Astrocyte (in vitro differentiated cells and primary cell): Measurements from ENCODE around the gene KIR3DL1. TPM values are rescaled to one million over a fixed set of nuclear protein-coding genes. Genes with fewer than 3 reads are reported as not detected.
"Not testable (repeated sequence)": the region's sequence is repeated elsewhere in the genome, so short reads cannot be mapped to it uniquely, and the experiment has no call there.

Experiments used
- DNase-seq: peaks from one replicate; pipeline ENCODE4 v3.0.0-alpha.2; 2010; ENCODE audit warnings: low read depth
- FAIRE-seq: peaks from 2 replicates; lab custom pipeline; 2011; peaks lifted over from hg19 to GRCh38; lab: Jason Lieb, UNC
- H2AFZ ChIP-seq: 2 replicates; pipeline ENCODE4 v1.6.0; 2012; ENCODE audit warnings: low read depth, low read length, inconsistent platforms
- H3K27ac ChIP-seq: 2 replicates; pipeline ENCODE4 v1.5.1; 2011; ENCODE audit warnings: low read depth, low read length, inconsistent platforms
- H3K27me3 ChIP-seq: 2 replicates; pipeline ENCODE4 v1.6.0; 2011; ENCODE audit warnings: low read length, inconsistent platforms; ENCODE audit not compliant: insufficient read depth
- H3K36me3 ChIP-seq: 2 replicates; pipeline ENCODE4 v1.5.1; 2011; ENCODE audit warnings: low read length, inconsistent platforms; ENCODE audit not compliant: insufficient read depth
- H3K4me1 ChIP-seq: 2 replicates; pipeline ENCODE4 v1.5.1; 2011; ENCODE audit warnings: low read length, inconsistent platforms; ENCODE audit not compliant: insufficient read depth
- H3K4me2 ChIP-seq: 2 replicates; pipeline ENCODE4 v1.6.0; 2012; ENCODE audit warnings: low read length, inconsistent platforms
- H3K4me3 ChIP-seq: 2 replicates; pipeline ENCODE4 v1.5.1; 2011; ENCODE audit warnings: low read depth, mild to moderate bottlenecking, low read length, inconsistent platforms; ENCODE audit not compliant: insufficient read depth
- H3K79me2 ChIP-seq: 2 replicates; pipeline ENCODE4 v1.6.0; 2012; ENCODE audit warnings: mild to moderate bottlenecking, low read length, inconsistent platforms; ENCODE audit not compliant: insufficient read depth
- H3K9ac ChIP-seq: 2 replicates; pipeline ENCODE4 v1.6.0; 2012; ENCODE audit warnings: mild to moderate bottlenecking, low read length, inconsistent platforms
- H3K9me3 ChIP-seq: 2 replicates; pipeline ENCODE4 v1.5.1; 2012; ENCODE audit warnings: low read depth, mild to moderate bottlenecking, low read length, inconsistent platforms; ENCODE audit not compliant: insufficient read depth
- H4K20me1 ChIP-seq: 2 replicates; pipeline ENCODE4 v1.6.0; 2012; ENCODE audit warnings: low read length, inconsistent platforms; ENCODE audit not compliant: insufficient read depth
- H3K27ac Mint-ChIP-seq: one replicate; pipeline ENCODE4 v1.8.0; 2021; ENCODE audit warnings: mild to moderate bottlenecking, mixed read lengths; ENCODE audit not compliant: unreplicated experiment
- H3K27me3 Mint-ChIP-seq: one replicate; pipeline ENCODE4 v1.8.0; 2021; ENCODE audit warnings: low read depth, mixed read lengths; ENCODE audit not compliant: unreplicated experiment
- H3K36me3 Mint-ChIP-seq: one replicate; pipeline ENCODE4 v1.8.0; 2021; ENCODE audit warnings: low read depth, mixed read lengths; ENCODE audit not compliant: unreplicated experiment
- H3K4me1 Mint-ChIP-seq: one replicate; pipeline ENCODE4 v1.8.0; 2021; ENCODE audit warnings: low read depth, mixed read lengths; ENCODE audit not compliant: unreplicated experiment
- H3K4me3 Mint-ChIP-seq: one replicate; pipeline ENCODE4 v1.8.0; 2021; ENCODE audit warnings: mild to moderate bottlenecking, moderate library complexity, mixed read lengths; ENCODE audit not compliant: unreplicated experiment
- H3K9me3 Mint-ChIP-seq: one replicate; pipeline ENCODE4 v1.8.0; 2021; ENCODE audit warnings: mild to moderate bottlenecking, mixed read lengths; ENCODE audit not compliant: unreplicated experiment
- CTCF ChIP-seq: IDR thresholded peaks from 2 replicates; pipeline ENCODE4 v1.5.1; 2011; ENCODE audit warnings: low read depth, mild to moderate bottlenecking, inconsistent platforms, low read length, moderate library complexity; ENCODE audit not compliant: insufficient read depth
- EZH2 ChIP-seq: IDR thresholded peaks from 2 replicates; pipeline ENCODE4 v1.6.1; 2012; ENCODE audit warnings: mild to moderate bottlenecking, low read length, inconsistent platforms; ENCODE audit not compliant: insufficient read depth
- total RNA-seq: library from RNA; stranded (reverse); gene quantifications from 2 replicates; pipeline ENCODE4 v1.2.1, GENCODE V29; 2021

KIR3DL1 gene
- total RNA-seq, 1 donor from 2014 or later = not detected

DNA sequence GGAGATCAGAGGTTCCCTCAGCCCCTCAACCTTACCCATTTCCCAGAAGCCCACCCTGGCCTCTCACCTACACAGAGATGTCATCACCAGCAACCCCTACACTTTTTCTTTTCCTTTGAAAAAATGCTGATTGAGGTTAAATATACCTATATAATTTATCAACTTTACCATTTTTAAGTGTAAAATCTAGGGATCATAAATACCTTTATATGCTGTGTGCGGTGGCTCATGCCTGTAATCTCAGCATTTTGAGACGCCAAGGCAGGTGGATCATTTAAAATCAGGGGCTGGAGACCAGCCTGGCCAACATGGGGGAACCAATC, 9.8 kb upstream of the KIR3DL1 start:
- H3K9me3 Mint-ChIP-seq = peaks cover 13% of the 10 kb centered on the region
- H3K9me3 ChIP-seq = peaks cover 16% of the 10 kb centered on the region

DNA sequence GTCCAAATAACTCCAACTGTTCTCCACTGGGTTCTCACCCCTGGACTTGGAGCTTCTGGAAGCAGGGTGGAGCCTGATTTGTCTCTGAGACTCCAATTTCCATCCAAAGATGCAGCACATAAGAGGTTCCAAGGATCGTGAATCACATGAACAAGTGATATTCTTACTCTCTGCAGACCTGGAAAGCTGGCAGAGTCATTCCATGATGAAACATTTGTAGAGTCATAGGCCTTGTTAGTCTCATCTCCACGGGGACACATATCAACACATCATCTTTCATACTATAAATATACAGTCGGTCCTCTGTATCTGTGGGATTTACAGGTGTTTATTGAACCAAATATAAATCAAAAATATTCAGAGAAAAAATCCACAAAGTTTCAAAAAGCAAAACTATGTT, 1.7 kb upstream of the KIR3DL1 start:
- not testable (repeated sequence) for H3K9me3 ChIP-seq, DNase-seq, H3K27me3 ChIP-seq, H3K79me2 ChIP-seq, H3K36me3 Mint-ChIP-seq, H3K36me3 ChIP-seq, FAIRE-seq, H3K4me2 ChIP-seq, H3K4me1 Mint-ChIP-seq, H3K27ac Mint-ChIP-seq, H3K27ac ChIP-seq, H2AFZ ChIP-seq, H3K4me1 ChIP-seq, H3K4me3 Mint-ChIP-seq, H3K27me3 Mint-ChIP-seq, H3K4me3 ChIP-seq, H4K20me1 ChIP-seq, H3K9ac ChIP-seq
- peaks cover 36% of the 10 kb centered on the region for H3K9me3 Mint-ChIP-seq

More for the DNA sequence above, 9.8 kb upstream of the KIR3DL1 start:
- Mint-ChIP-seq H3K27ac (no peak overlapping the region), H3K27me3 (no peaks in the 10 kb centered on the region), H3K4me1 (no peaks in the 10 kb centered on the region), H3K36me3 (no peaks in the 10 kb centered on the region), H3K4me3 (no peak overlapping the region)
- Histone ChIP-seq H3K79me2 (no peaks in the 10 kb centered on the region), H3K36me3 (no peaks in the 10 kb centered on the region), H3K9ac (no peak overlapping the region), H3K4me1 (no peaks in the 10 kb centered on the region), H4K20me1 (no peaks in the 10 kb centered on the region), H2AFZ (no peak overlapping the region), H3K27me3 (no peaks in the 10 kb centered on the region), H3K4me3 (no peak overlapping the region), H3K4me2 (no peak overlapping the region), H3K27ac (no peak overlapping the region)
- FAIRE-seq (no peak), DNase-seq (no peak)
- TF ChIP-seq CTCF (no peak), EZH2 (no peak)

DNA sequence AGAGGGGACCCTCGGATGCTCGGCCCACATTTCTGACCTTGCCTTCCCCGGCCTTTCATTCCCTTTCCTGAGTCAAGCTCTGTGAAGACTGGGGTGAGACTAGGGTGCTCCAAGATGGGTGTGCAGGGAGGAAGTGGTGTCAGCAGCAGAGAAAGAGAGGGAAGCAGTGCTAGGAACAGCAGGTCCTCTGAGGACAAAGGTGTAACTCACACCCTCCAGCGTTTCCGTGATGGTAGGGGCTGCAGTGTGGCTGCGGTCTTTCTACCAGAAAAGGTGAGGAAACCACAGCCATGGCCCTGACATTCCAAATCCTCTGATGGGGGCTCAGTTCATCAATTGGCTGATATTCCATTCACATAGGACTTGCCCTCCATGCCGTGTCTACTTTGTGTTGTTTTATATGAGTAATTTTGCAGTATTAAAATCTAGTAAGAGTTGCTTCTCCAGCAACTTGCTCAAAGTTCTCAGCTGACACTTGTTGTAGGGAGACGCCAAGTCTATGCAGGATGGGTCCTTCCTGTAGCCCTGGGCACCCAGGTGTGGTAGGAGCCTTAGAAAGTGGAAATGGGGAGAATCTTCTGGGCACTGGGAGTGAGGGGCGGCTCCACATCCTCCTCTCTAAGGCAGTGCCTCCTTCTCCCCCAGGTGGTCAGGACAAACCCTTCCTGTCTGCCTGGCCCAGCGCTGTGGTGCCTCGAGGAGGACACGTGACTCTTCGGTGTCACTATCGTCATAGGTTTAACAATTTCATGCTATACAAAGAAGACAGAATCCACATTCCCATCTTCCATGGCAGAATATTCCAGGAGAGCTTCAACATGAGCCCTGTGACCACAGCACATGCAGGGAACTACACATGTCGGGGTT, 1.6 kb downstream of the KIR3DL1 start:
- no peaks in the 10 kb centered on the region for H3K27me3 Mint-ChIP-seq
- H3K27ac ChIP-seq = no peak overlapping the region
- no peaks in the 10 kb centered on the region for H3K4me1 Mint-ChIP-seq
- peaks cover 41% of the 10 kb centered on the region for H3K9me3 Mint-ChIP-seq
- H3K79me2 ChIP-seq = no peaks in the 10 kb centered on the region
- no peak for TF ChIP-seq CTCF
- no peak for TF ChIP-seq EZH2
- no peaks in the 10 kb centered on the region for H3K4me1 ChIP-seq
- H3K4me2 ChIP-seq = no peak overlapping the region
- no peak overlapping the region for H3K27ac Mint-ChIP-seq
- H3K4me3 Mint-ChIP-seq = no peak overlapping the region
- DNase-seq = no peak
- H3K27me3 ChIP-seq = no peaks in the 10 kb centered on the region
- no peak overlapping the region for H3K4me3 ChIP-seq
- H3K9me3 ChIP-seq = peaks cover 3% of the 10 kb centered on the region
- no peak overlapping the region for H3K9ac ChIP-seq
- no peaks in the 10 kb centered on the region for H3K36me3 ChIP-seq
- FAIRE-seq = no peak
- H3K36me3 Mint-ChIP-seq = no peaks in the 10 kb centered on the region
- H4K20me1 ChIP-seq = no peaks in the 10 kb centered on the region
- no peak overlapping the region for H2AFZ ChIP-seq

DNA sequence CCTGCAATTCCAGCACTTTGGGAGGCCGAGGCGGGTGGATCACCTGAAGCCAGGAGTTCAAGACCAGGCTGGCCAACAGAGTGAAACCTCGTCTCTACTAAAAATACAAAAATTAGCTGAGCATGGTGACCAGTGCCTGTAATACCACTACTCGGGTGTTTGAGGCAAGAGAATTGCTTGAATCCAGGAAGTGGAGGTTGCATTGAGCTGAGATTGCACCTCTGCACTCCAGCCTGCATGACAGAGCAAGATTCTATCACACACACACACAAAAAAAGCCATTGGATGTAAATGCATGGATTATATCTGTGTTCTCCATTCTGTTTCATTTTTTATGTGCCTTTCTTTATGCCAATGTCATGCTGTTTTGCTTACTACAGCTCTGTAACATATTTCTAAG, 8.1 kb downstream of the KIR3DL1 start:
- H3K9me3 Mint-ChIP-seq = peaks cover 26% of the 10 kb centered on the region
- DNase-seq, H3K4me2 ChIP-seq, H3K4me3 Mint-ChIP-seq, H3K79me2 ChIP-seq, H3K4me1 Mint-ChIP-seq, FAIRE-seq, H3K27me3 Mint-ChIP-seq, H3K27me3 ChIP-seq, H3K27ac ChIP-seq, H4K20me1 ChIP-seq, H3K4me1 ChIP-seq, H2AFZ ChIP-seq, H3K4me3 ChIP-seq, H3K9ac ChIP-seq, H3K9me3 ChIP-seq, H3K36me3 ChIP-seq, H3K36me3 Mint-ChIP-seq, H3K27ac Mint-ChIP-seq: not testable (repeated sequence)

DNA sequence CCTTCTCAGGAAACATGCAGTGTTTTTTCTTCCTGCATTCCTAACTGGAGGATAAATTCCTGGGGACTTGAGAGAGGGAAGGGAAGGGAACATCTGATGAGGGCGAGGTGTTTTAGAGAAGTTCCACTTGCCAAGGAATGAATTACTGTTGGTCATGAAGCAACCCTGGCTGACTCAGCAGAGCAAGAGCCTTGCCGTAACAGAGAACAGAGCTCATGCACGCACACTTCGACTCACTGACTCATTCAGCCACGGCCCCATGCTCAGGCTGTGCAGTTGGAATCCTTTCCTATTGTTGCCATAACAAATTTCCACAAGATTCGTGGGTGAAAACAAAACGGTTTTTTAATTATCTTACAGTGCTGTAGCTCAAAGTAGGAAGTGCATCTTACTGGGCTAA, 9.1 kb downstream of the KIR3DL1 start:
- H3K27ac ChIP-seq, H3K4me2 ChIP-seq, H3K79me2 ChIP-seq, H3K4me3 Mint-ChIP-seq, H2AFZ ChIP-seq, H3K36me3 ChIP-seq, DNase-seq, H3K4me1 Mint-ChIP-seq, H3K27ac Mint-ChIP-seq, H3K36me3 Mint-ChIP-seq, H3K4me1 ChIP-seq, H3K27me3 ChIP-seq, H3K4me3 ChIP-seq, H4K20me1 ChIP-seq, H3K9ac ChIP-seq, FAIRE-seq, H3K27me3 Mint-ChIP-seq, H3K9me3 ChIP-seq: not testable (repeated sequence)
- H3K9me3 Mint-ChIP-seq = peaks cover 25% of the 10 kb centered on the region
